ENCODE results near the gene PAGE4. TPM values are rescaled to one million over a fixed set of nuclear protein-coding genes. Genes with fewer than 3 reads are reported as not detected.

The PAGE4 gene
- total and polyA plus RNA-seq, 2 of the 13 experiments (the other 11 are each of a cell fraction or from before 2014, with no cell fraction given): 1.1 TPM; not detected in 1

DNA sequence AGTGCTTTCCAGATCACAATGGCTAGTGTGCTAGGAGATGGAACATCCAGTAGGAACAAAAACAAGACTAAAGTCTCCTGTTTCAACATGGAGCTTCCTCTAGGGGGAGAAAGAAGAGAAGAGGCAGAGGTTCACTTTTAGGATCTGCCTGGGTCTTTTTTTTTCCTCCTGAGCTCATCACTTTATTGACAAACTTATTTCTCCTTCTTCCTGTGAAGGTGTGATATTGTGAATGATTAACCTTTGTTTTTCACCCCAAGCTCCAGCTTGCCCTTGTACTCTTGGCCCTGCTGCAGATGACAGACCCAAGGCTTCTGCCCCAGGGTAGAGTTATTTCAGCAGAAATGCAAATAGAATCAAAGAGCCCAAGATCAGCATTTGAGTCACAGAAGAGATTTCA lies 13.5 kb downstream of the PAGE4 start (continued):
- TF ChIP-seq, protein P1, sequence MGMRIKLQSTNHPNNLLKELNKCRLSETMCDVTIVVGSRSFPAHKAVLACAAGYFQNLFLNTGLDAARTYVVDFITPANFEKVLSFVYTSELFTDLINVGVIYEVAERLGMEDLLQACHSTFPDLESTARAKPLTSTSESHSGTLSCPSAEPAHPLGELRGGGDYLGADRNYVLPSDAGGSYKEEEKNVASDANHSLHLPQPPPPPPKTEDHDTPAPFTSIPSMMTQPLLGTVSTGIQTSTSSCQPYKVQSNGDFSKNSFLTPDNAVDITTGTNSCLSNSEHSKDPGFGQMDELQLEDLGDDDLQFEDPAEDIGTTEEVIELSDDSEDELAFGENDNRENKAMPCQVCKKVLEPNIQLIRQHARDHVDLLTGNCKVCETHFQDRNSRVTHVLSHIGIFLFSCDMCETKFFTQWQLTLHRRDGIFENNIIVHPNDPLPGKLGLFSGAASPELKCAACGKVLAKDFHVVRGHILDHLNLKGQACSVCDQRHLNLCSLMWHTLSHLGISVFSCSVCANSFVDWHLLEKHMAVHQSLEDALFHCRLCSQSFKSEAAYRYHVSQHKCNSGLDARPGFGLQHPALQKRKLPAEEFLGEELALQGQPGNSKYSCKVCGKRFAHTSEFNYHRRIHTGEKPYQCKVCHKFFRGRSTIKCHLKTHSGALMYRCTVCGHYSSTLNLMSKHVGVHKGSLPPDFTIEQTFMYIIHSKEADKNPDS (CRISPR knock-in tag; IDR thresholded peaks at IDR 0.05): no peak
- peak; percentile 84 for TF ChIP-seq FOXP4 (CRISPR knock-in tag; IDR thresholded peaks at IDR 0.05)
- 0 out of 2 replicates have a peak, but pooled peaks have one; percentile 34 for TF ChIP-seq ZNF792 (CRISPR knock-in tag; IDR thresholded peaks at IDR 0.05)
- TF ChIP-seq FOXO1 (CRISPR knock-in tag; IDR thresholded peaks at IDR 0.05): peak; percentile 58; the same call in 1 of the 2 replicates
- TF ChIP-seq RARA (CRISPR knock-in tag; IDR thresholded peaks at IDR 0.05): peak; percentile 72
- peak; percentile 58 for TF ChIP-seq SAP130 (CRISPR knock-in tag; IDR thresholded peaks at IDR 0.05; ENCODE audit: low read depth)
- TF ChIP-seq NRL (CRISPR knock-in tag; IDR thresholded peaks at IDR 0.05; ENCODE audit: borderline replicate concordance): no peak
- peak; percentile 36; the same call in 1 of the 2 replicates for TF ChIP-seq SMC3 (IDR thresholded peaks at IDR 0.05; ENCODE audit: low read length)
- TF ChIP-seq TBP (CRISPR knock-in tag; IDR thresholded peaks at IDR 0.05): no peak
- peak; percentile 54 for TF ChIP-seq STAG1 (CRISPR knock-in tag; IDR thresholded peaks at IDR 0.05)
- TF ChIP-seq TARDBP (CRISPR knock-in tag; IDR thresholded peaks at IDR 0.05): no peak
- peak; percentile 53; the same call in 1 of the 2 replicates for TF ChIP-seq CREM (IDR thresholded peaks at IDR 0.05)
- TF ChIP-seq CREM (CRISPR knock-in tag; IDR thresholded peaks at IDR 0.05): no peak
- TF ChIP-seq ZBTB38 (CRISPR knock-in tag; IDR thresholded peaks at IDR 0.05): no peak
- no peak for TF ChIP-seq LCORL (IDR thresholded peaks at IDR 0.05)
- TF ChIP-seq LCORL (CRISPR knock-in tag; IDR thresholded peaks at IDR 0.05): peak; percentile 71; the same call in 1 of the 2 replicates
- no peak for TF ChIP-seq ZNF512 (CRISPR knock-in tag; IDR thresholded peaks at IDR 0.05)
- no peak for TF ChIP-seq BRD4 (CRISPR knock-in tag; IDR thresholded peaks at IDR 0.05)
- no peak for TF ChIP-seq POLR2AphosphoS2 (IDR thresholded peaks at IDR 0.05; ENCODE audit: low read depth, low read length)
- TF ChIP-seq CBFB (CRISPR knock-in tag; IDR thresholded peaks at IDR 0.05): no peak
- TF ChIP-seq SALL1 (CRISPR knock-in tag; IDR thresholded peaks at IDR 0.05): peak; percentile 37; the same call in 1 of the 2 replicates
- 0 out of 2 replicates have a peak, but pooled peaks have one; percentile 38 for TF ChIP-seq HDAC1 (CRISPR knock-in tag; IDR thresholded peaks at IDR 0.05)
- TF ChIP-seq SOX13 (IDR thresholded peaks at IDR 0.05): no peak
- TF ChIP-seq SOX13 (CRISPR knock-in tag; conservative IDR thresholded peaks at IDR 0.05 in 1 of 2, IDR thresholded peaks at IDR 0.05 in 1 of 2): peak in 1 of 2 experiments; percentile 52; a peak in 1 of 4 replicates
- TF ChIP-seq HOXA7 (CRISPR knock-in tag; IDR thresholded peaks at IDR 0.05): no peak
- no peak for TF ChIP-seq KDM2A (CRISPR knock-in tag; IDR thresholded peaks at IDR 0.05; ENCODE audit: borderline replicate concordance, low read depth)
- TF ChIP-seq, protein P2, sequence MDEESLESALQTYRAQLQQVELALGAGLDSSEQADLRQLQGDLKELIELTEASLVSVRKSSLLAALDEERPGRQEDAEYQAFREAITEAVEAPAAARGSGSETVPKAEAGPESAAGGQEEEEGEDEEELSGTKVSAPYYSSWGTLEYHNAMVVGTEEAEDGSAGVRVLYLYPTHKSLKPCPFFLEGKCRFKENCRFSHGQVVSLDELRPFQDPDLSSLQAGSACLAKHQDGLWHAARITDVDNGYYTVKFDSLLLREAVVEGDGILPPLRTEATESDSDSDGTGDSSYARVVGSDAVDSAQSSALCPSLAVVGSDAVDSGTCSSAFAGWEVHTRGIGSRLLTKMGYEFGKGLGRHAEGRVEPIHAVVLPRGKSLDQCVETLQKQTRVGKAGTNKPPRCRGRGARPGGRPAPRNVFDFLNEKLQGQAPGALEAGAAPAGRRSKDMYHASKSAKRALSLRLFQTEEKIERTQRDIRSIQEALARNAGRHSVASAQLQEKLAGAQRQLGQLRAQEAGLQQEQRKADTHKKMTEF (CRISPR knock-in tag; IDR thresholded peaks at IDR 0.05): 0 out of 2 replicates have a peak, but pooled peaks have one; percentile 13
